CD4-positive, alpha-beta T cell treated with Interleukin-15 for 1 hour (primary cell): Measurements from ENCODE around the gene CRYGA.
"Not testable (repeated sequence)": the region's sequence is repeated elsewhere in the genome, so short reads cannot be mapped to it uniquely, and the experiment has no call there.

Experiments used
- DNase-seq: peaks from one replicate; pipeline ENCODE4 v3.0.0-alpha.2; 2020

CRYGA gene

GRCh38 chr2:208156439-208156838 is 7.0 kb downstream of the CRYGA start:
- no peak for DNase-seq

GRCh38 chr2:208153156-208153555 is 10.2 kb downstream of the CRYGA start:
- DNase-seq, result no peak

- no peak for DNase-seq
These were observed 12.4 kb downstream of the CRYGA start for GRCh38 chr2:208150956-208151355.

GRCh38 chr2:208150094-208150493 is 13.3 kb downstream of the CRYGA start:
- no peak for DNase-seq

GRCh38 chr2:208148803-208149202 is 14.6 kb downstream of the CRYGA start:
- DNase-seq, result no peak

GRCh38 chr2:208147759-208148158 is 15.6 kb downstream of the CRYGA start:
- DNase-seq, result no peak

GRCh38 chr2:208147008-208147407 is 16.4 kb downstream of the CRYGA start:
- no peak for DNase-seq

GRCh38 chr2:208146006-208146405 is 17.4 kb downstream of the CRYGA start, which contains the start of gene CRYGB:
CRYGB (minus strand) TSS chr2:208146158; CDS start chr2:208146120, 38 bp downstream.
- DNase-seq, result no peak

- DNase-seq, result no peak
These were observed 20.2 kb downstream of the CRYGA start for GRCh38 chr2:208142925-208143799.

- no peak for DNase-seq
These were observed 21.0 kb downstream of the CRYGA start for GRCh38 chr2:208142240-208142924.

GRCh38 chr2:208139447-208139846 is 23.9 kb downstream of the CRYGA start:
- no peak for DNase-seq

- not testable (repeated sequence) for DNase-seq
These were observed 25.1 kb downstream of the CRYGA start for GRCh38 chr2:208138334-208138733.

- no peak for DNase-seq
These were observed 26.7 kb downstream of the CRYGA start for GRCh38 chr2:208136716-208137094.

- no peak for DNase-seq
These were observed 27.3 kb downstream of the CRYGA start for GRCh38 chr2:208135794-208136715.

GRCh38 chr2:208134928-208135586 is 28.3 kb downstream of the CRYGA start:
- DNase-seq, result no peak

GRCh38 chr2:208130712-208131110 is 32.7 kb downstream of the CRYGA start:
- DNase-seq, result no peak

- DNase-seq, result no peak
These were observed 33.4 kb downstream of the CRYGA start, which contains the start of gene CRYGC for GRCh38 chr2:208129744-208130711. CRYGC (minus strand) TSS chr2:208129828; CDS start chr2:208129792, 36 bp downstream.

GRCh38 chr2:208128136-208128535 is 35.3 kb downstream of the CRYGA start:
- DNase-seq, result no peak

GRCh38 chr2:208127090-208127489 is 36.3 kb downstream of the CRYGA start:
- DNase-seq, result no peak

- no peak for DNase-seq
These were observed 38.1 kb downstream of the CRYGA start for GRCh38 chr2:208125251-208125650.
